ENCODE measurements around the gene FAM83B.
"Not testable (repeated sequence)": the region's sequence is repeated elsewhere in the genome, so short reads cannot be mapped to it uniquely, and the experiment has no call there.

Gene FAM83B

DNA sequence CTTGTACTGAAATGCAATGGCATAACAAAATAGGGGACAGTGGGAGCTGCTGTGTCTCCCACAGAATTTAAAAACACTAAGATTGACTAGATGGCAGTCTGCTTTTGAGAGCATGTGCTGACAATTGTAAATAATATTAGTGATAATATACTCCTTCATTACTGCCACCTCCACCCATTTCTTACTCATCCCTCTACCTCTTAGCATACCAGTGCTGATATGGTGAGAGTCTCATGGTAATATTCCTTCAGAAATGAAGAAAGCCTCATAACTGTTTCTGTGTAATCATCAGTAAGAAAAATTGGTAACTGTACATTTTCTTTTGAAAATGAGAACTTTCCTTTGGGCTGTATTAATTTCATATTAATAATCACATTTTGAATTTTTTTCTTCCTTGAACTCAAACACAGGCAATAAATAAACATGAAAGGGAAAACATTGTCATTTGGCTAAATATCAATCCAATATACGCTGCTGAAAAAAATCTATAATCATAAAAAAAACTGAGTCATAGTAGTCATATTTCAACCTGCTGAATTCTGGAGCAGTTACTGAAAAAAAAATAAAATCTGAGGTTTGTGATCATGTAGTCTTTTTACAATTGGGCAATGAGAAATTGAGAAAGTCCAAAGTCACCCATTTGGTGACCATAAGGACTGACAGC, 34.6 kb downstream of the FAM83B start:
- H3K4me3 ChIP-seq (ENCODE audit: low read depth, low read length) = no peak overlapping the region
- no peak for TF ChIP-seq MYC (IDR thresholded peaks at IDR 0.05; ENCODE audit: low read depth, low read length)
- no peak for DNase-seq (ENCODE audit: low read depth)

DNA sequence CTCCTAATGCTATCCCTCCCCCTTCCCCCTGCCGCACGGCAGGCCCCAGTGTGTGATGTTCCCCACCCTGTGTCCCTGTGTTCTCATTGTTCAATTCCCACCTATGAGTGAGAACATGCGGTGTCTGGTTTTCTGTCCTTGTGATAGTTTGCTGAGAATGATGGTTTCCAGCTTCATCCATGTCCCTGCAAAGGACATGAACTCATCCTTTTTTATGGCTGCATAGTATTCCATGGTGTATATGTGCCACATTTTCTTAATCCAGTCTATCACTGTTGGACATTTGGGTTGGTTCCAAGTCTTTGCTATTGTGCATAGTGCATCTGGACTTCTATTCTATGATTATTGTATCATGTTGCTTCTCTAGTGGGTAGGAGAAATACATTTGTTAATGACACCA, 35.3 kb downstream of the FAM83B start:
- DNase-seq (ENCODE audit: low read depth); H3K4me3 ChIP-seq (ENCODE audit: low read depth, low read length): not testable (repeated sequence)

DNA sequence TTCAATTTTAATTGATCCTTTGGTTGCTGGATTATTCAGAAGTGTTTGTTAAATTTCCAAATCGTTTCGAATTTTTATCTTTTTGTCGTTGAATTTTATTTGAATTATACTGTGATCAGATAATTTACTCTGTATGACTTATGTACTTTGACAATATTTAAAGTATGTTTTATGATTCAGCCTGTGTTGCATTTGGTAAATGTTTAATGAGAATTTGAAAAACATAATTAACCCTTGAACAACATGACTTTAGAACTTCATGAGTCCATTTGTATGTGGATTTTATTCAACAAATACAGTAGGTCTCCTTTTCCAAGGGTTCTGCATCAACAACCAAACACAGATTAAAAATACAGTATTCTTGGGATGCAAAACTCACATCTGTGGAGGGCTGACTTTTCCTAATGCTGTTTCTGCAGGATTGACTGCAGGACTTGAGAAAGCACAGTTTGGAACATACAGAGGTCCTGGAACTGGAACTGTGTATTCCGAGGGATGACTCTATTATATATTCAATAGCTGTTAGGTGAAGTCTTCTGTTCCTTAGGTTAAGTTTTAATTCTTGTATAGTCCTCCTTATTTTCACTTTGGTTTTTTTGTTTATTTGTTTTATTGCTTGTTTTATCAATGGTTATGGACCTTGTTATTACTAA, 40.5 kb downstream of the FAM83B start:
- no peak overlapping the region for H3K4me3 ChIP-seq (ENCODE audit: low read depth, low read length)
- TF ChIP-seq MAX (IDR thresholded peaks at IDR 0.05; ENCODE audit: low read depth, low read length) (no peak), MYC (IDR thresholded peaks at IDR 0.05; ENCODE audit: low read depth, low read length) (no peak), POLR2A (IDR thresholded peaks at IDR 0.05; ENCODE audit: extremely low read depth, insufficient read length) (no peak)
- TF ChIP-seq, protein P1, sequence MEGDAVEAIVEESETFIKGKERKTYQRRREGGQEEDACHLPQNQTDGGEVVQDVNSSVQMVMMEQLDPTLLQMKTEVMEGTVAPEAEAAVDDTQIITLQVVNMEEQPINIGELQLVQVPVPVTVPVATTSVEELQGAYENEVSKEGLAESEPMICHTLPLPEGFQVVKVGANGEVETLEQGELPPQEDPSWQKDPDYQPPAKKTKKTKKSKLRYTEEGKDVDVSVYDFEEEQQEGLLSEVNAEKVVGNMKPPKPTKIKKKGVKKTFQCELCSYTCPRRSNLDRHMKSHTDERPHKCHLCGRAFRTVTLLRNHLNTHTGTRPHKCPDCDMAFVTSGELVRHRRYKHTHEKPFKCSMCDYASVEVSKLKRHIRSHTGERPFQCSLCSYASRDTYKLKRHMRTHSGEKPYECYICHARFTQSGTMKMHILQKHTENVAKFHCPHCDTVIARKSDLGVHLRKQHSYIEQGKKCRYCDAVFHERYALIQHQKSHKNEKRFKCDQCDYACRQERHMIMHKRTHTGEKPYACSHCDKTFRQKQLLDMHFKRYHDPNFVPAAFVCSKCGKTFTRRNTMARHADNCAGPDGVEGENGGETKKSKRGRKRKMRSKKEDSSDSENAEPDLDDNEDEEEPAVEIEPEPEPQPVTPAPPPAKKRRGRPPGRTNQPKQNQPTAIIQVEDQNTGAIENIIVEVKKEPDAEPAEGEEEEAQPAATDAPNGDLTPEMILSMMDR (IDR thresholded peaks at IDR 0.05; ENCODE audit: low read depth, low read length) = no peak
- DNase-seq (ENCODE audit: low read depth) = no peak

- H3K4me3 ChIP-seq (ENCODE audit: low read depth, low read length) = no peak overlapping the region
- no peak for DNase-seq (ENCODE audit: low read depth)
- no peak for TF ChIP-seq POLR2A (IDR thresholded peaks at IDR 0.05; ENCODE audit: extremely low read depth, insufficient read length)
- no peak for TF ChIP-seq MAX (IDR thresholded peaks at IDR 0.05; ENCODE audit: low read depth, low read length)
- no peak for TF ChIP-seq MYC (IDR thresholded peaks at IDR 0.05; ENCODE audit: low read depth, low read length)
- TF ChIP-seq, protein P1 (IDR thresholded peaks at IDR 0.05; ENCODE audit: low read depth, low read length) = no peak
Measured at GRCh38 chr6:54891536-54891935, 45.0 kb downstream of the FAM83B start.

DNA sequence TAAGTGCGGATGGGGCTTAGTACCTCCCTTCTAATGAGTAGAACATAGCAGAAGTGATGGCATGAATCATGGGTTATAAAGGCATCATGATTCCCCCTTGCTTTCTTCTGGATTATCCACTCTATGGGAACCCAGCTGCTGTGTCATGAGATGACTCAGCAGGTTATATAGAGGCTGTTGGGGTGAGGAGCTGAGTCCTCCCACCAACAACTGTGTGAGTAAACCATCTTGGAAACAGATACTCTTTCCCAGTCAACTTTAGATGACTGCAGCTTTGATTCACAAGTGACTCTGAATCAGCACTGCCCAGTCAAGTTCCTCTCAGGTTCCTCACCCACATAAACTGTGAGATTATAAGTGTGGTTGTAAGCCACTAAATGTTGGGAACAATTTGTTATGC, 46.3 kb downstream of the FAM83B start:
- TF ChIP-seq POLR2A (IDR thresholded peaks at IDR 0.05; ENCODE audit: extremely low read depth, insufficient read length) (no peak), MYC (IDR thresholded peaks at IDR 0.05; ENCODE audit: low read depth, low read length) (no peak), MAX (IDR thresholded peaks at IDR 0.05; ENCODE audit: low read depth, low read length) (no peak)
- TF ChIP-seq, protein P1 (IDR thresholded peaks at IDR 0.05; ENCODE audit: low read depth, low read length) = no peak
- H3K4me3 ChIP-seq (ENCODE audit: low read depth, low read length) = no peak overlapping the region
- DNase-seq (ENCODE audit: low read depth) = peak; percentile 2

GRCh38 chr6:54893818-54894217, 47.2 kb downstream of the FAM83B start:
- no peak overlapping the region for H3K4me3 ChIP-seq (ENCODE audit: low read depth, low read length)
- DNase-seq (ENCODE audit: low read depth) = no peak
- no peak for TF ChIP-seq MAX (IDR thresholded peaks at IDR 0.05; ENCODE audit: low read depth, low read length)
- no peak for TF ChIP-seq MYC (IDR thresholded peaks at IDR 0.05; ENCODE audit: low read depth, low read length)

DNA sequence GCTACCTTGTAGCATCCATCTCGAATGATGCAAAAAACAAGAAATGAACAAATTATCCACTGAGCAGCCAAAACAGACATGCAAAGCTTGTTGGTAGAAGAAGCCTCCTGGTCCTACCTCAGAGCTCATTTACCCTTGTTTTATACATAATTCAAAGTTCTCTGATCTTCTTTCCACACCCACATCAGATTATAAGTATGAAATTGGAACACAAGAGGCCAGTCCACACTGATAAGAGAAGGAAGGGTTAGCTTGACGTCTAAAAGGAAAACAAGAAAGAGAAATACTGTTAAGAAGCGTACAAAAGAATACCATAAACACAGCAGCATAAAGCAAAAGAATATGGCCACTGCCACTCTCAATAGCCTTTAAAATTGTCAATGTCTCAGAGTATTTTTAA, 49.7 kb downstream of the FAM83B start:
- TF ChIP-seq, protein P1 (IDR thresholded peaks at IDR 0.05; ENCODE audit: low read depth, low read length) = no peak
- no peak for TF ChIP-seq MAX (IDR thresholded peaks at IDR 0.05; ENCODE audit: low read depth, low read length)
- no peak for TF ChIP-seq POLR2A (IDR thresholded peaks at IDR 0.05; ENCODE audit: extremely low read depth, insufficient read length)
- TF ChIP-seq MYC (IDR thresholded peaks at IDR 0.05; ENCODE audit: low read depth, low read length) = no peak
- H3K4me3 ChIP-seq (ENCODE audit: low read depth, low read length) = no peak overlapping the region
- DNase-seq (ENCODE audit: low read depth) = no peak

Measured in NB4 (cell line).